Measurements from ENCODE around the gene LRRC7. TPM values are rescaled to one million over a fixed set of nuclear protein-coding genes. Genes with fewer than 3 reads are reported as not detected.
"Not testable (repeated sequence)": the region's sequence is repeated elsewhere in the genome, so short reads cannot be mapped to it uniquely, and the experiment has no call there.

The LRRC7 gene
- polyA plus RNA-seq, 1 experiment: not detected

DNA sequence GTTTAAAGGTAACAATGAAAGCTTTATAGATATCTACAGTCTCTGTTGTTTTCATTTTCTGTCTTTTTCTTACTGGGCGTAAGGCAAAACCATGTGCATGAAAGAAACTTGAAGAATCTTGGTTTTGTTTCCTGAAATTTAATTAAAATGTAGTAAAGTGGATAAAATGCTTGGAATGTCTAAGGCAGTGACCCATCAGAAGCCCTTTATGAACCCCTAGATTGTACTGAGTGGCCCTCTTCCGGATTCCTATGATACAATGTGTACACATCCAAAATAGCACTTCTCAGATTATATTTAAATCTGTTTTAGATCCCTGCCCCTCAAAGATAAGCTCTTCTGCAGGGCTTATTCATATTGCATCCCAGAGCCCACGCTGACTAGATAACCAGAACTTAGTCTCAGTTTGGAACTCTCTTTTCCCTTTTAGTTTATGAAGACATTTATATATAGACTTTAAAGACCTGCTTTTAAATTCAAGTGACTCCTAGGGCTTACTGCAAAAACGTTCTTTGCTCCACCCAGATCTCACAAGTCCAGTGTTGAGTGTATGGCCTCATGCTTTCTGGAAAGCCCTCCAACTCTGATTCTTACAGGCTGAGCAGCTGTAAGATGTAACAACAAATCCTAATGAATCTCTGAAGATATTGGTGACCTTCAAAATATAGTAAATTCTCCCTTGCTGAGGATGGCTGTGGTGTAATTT lies 142.9 kb downstream of the LRRC7 start:
- CTCF ChIA-PET: no interaction called here

DNA sequence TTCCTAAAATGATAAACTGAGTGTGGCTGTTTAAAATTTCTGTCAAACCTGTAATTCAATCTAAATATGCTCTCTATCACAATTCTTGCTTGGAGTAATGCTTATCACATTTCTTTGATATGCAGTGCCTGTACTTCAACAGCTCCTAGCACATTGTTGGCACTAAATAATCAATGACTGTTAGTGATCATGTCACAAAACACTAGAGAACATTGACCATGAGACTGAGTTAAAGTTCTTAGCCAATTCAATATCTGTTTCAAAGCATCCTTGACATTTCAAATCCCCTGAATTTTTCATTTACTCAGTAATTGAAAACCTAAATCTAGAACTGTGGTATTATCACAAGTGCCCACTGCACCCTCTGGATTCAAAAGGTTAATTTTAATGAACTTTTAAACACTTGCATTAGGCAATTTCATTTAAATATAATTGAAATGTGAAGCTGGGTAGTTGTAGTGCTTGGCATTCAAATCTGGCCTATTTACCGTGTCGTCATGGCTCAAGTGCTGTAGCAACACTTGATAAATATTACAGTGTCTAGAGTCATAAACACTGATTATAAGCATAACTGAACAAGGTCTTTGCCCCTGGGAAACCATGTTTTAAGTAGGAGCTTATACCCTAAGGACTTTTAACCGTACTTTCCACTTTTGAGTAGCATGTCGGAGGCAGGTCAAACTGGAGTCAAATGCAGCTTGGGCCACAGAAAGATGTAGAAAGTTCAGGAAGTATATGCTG lies 143.6 kb downstream of the LRRC7 start:
- TF ChIP-seq, protein P1, sequence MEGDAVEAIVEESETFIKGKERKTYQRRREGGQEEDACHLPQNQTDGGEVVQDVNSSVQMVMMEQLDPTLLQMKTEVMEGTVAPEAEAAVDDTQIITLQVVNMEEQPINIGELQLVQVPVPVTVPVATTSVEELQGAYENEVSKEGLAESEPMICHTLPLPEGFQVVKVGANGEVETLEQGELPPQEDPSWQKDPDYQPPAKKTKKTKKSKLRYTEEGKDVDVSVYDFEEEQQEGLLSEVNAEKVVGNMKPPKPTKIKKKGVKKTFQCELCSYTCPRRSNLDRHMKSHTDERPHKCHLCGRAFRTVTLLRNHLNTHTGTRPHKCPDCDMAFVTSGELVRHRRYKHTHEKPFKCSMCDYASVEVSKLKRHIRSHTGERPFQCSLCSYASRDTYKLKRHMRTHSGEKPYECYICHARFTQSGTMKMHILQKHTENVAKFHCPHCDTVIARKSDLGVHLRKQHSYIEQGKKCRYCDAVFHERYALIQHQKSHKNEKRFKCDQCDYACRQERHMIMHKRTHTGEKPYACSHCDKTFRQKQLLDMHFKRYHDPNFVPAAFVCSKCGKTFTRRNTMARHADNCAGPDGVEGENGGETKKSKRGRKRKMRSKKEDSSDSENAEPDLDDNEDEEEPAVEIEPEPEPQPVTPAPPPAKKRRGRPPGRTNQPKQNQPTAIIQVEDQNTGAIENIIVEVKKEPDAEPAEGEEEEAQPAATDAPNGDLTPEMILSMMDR (IDR thresholded peaks at IDR 0.05; ENCODE audit: low read depth, low read length): no peak
- Histone ChIP-seq H3K9me3 (ENCODE audit: control insufficient read depth, insufficient read depth, low read length) (no peaks in the 10 kb centered on the region), H3K4me3 (ENCODE audit: low read depth, low read length) (no peak overlapping the region), H3K27ac (ENCODE audit: low read depth, low read length) (no peak overlapping the region), H3K27me3 (ENCODE audit: control insufficient read depth, insufficient read depth, low read length) (no peaks in the 10 kb centered on the region)
- DNase-seq (ENCODE audit: low read depth, low spot score): no peak
- ChIA-PET CTCF (no interaction called here), POLR2A (no interaction called here)

More for the DNA sequence above, 142.9 kb downstream of the LRRC7 start:
- Histone ChIP-seq H3K27ac (ENCODE audit: low read depth, low read length) (no peak overlapping the region), H3K27me3 (ENCODE audit: control insufficient read depth, insufficient read depth, low read length) (no peaks in the 10 kb centered on the region), H3K4me3 (ENCODE audit: low read depth, low read length) (no peak overlapping the region), H3K9me3 (ENCODE audit: control insufficient read depth, insufficient read depth, low read length) (no peaks in the 10 kb centered on the region)
- TF ChIP-seq, protein P1 (IDR thresholded peaks at IDR 0.05; ENCODE audit: low read depth, low read length): no peak
- POLR2A ChIA-PET: no interaction called here
- DNase-seq (ENCODE audit: low read depth, low spot score): no peak

DNA sequence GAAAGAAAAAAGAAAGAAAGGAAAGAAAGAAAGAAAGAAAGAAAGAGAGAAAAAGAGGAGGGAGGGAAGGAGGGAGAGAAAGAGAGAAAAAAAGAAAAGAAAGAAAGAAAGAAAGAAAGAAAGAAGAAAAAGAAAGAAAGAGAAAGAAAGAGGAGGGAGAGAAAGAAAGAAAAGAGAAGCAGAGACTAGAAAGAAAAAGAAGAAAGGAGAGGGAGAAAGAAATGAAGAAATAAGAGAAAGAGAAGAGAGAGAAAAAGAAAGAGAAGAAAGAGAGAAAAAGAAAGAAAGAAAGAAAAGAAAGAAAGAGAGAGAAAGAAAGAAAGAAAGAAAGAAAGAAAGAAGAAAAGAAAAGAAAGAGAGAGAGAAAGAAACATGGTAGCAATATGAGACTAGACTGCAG lies 150.1 kb downstream of the LRRC7 start:
- H3K9me3 ChIP-seq (ENCODE audit: control insufficient read depth, insufficient read depth, low read length); H3K27me3 ChIP-seq (ENCODE audit: control insufficient read depth, insufficient read depth, low read length); H3K4me3 ChIP-seq (ENCODE audit: low read depth, low read length); POLR2A ChIA-PET; DNase-seq (ENCODE audit: low read depth, low spot score); CTCF ChIA-PET; H3K27ac ChIP-seq (ENCODE audit: low read depth, low read length): not testable (repeated sequence)

DNA sequence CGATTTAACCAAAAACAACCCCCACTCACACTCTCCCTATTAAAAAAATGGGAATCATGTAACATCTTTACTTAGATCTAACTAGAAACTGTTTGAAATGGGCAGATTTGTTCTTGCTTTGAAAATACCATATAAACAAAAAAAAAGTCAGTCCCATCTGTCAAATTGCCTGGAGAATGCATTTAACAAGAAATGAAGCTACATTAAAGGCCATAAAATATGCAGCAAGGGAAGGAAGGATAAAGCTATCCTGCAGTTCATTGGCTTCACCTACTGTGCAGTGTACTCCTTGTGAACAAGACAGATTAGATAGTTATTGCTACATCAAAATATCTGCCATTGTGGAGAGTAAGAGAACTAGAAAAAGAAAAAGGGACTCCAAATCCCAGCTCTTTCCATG lies 160.5 kb downstream of the LRRC7 start:
- no peak overlapping the region for H3K4me3 ChIP-seq (ENCODE audit: low read depth, low read length)
- no peaks in the 10 kb centered on the region for H3K9me3 ChIP-seq (ENCODE audit: control insufficient read depth, insufficient read depth, low read length)
- no peak for DNase-seq (ENCODE audit: low read depth, low spot score)
- no peaks in the 10 kb centered on the region for H3K27me3 ChIP-seq (ENCODE audit: control insufficient read depth, insufficient read depth, low read length)
- ChIA-PET POLR2A (no interaction called here), CTCF (interaction anchor here (0.9 kb wide), 1 partner anchor 10 kb away, joined by 3 read pairs; no protein-coding TSS in a partner anchor)
- TF ChIP-seq, protein P1 (IDR thresholded peaks at IDR 0.05; ENCODE audit: low read depth, low read length): no peak
- no peak overlapping the region for H3K27ac ChIP-seq (ENCODE audit: low read depth, low read length)

DNA sequence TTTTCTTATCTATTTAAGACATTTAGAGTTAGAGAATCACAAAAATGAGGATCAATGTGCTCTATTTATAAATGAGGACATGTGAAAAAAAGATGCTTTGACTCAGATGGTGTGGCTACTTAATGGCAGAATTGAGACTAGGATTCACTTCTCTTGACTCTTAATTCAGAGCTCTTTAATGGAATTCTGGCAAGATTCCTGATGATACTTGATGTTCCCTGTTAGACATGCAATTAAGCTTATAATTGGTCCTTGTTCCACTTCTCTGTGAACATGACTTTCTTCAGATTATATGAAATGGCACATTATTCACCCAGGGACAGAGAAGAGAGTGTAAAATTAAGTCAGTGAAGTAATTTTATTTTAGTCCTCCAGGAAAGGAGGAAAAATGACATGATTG lies 165.3 kb downstream of the LRRC7 start:
- TF ChIP-seq, protein P1 (IDR thresholded peaks at IDR 0.05; ENCODE audit: low read depth, low read length): no peak
- ChIA-PET POLR2A (no interaction called here), CTCF (no interaction called here)
- Histone ChIP-seq H3K9me3 (ENCODE audit: control insufficient read depth, insufficient read depth, low read length) (no peaks in the 10 kb centered on the region), H3K4me3 (ENCODE audit: low read depth, low read length) (no peak overlapping the region), H3K27ac (ENCODE audit: low read depth, low read length) (no peak overlapping the region), H3K27me3 (ENCODE audit: control insufficient read depth, insufficient read depth, low read length) (no peaks in the 10 kb centered on the region)
- no peak for DNase-seq (ENCODE audit: low read depth, low spot score)

Measured in AG04450 (cell line).